HG03045 (cell line): ENCODE data around the gene DHDH.

Source experiments
- ATAC-seq: cut with Tn5 transposase; IDR thresholded peaks from one replicate; pipeline ENCODE4 v1.9.1; 2021; ENCODE audit warnings: mild to moderate bottlenecking, moderate library complexity; ENCODE audit not compliant: unreplicated experiment

The DHDH gene

GRCh38 chr19:48991011-48991609, 57.6 kb downstream of the DHDH start:
- ATAC-seq = no peak

DNA sequence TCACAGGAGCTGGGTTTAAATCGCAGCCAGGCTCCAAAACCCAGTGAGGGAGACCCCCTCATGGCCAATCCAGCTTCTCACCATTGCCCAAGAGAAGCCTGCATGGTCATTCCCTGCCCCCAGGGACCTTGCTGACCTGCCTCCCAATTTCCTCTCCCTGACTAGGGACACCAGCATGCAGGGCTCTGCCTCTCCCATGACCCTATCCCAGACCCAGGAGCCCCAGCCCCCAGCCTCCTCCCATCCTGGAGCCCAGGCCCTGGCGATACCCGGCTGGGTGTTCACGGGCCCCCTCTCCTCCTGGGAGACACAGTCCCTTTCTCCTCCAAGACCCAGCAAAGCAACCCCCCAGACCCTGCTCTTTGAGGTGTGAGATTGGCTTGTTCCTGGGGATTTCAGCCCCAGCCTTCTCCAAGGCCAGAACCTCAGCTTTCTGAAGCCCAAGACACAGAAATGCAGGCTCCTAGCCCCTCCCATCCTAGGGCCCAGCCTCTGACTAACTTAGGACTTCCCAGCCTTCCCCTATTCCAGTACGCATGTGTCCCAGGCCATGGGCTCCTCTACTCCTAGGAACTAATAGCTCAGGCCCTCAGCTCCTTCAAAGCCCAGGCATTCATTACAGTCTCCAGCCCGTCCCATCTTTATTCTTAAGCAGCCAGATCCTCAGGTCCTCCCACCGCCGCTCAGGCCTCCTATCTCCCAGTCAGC, 58.5 kb downstream of the DHDH start:
- no peak for ATAC-seq

GRCh38 chr19:48992581-48993174, 59.2 kb downstream of the DHDH start:
- no peak for ATAC-seq

GRCh38 chr19:48993175-48994034, 59.9 kb downstream of the DHDH start, which contains the start of the genes GYS1 and RUVBL2:
Gene GYS1, minus strand, starts transcription at chr19:48993309. Its CDS starts 197 bp downstream, at chr19:48993112.
Gene RUVBL2, plus strand, starts transcription at chr19:48993887. Its CDS starts 25 bp downstream, at chr19:48993912.
- ATAC-seq = peak; percentile 86

- no peak for ATAC-seq
Observed at GRCh38 chr19:48994035-48994386, 60.5 kb downstream of the DHDH start.
